H1 (cell line): Measurements from ENCODE around the gene SLC22A15.

Experiments used
- CEBPB ChIP-seq: IDR thresholded peaks from 2 replicates; pipeline ENCODE4 v1.6.1; 2012; ENCODE audit warnings: low read depth, low read length
- CTCF ChIP-seq, 3 experiments: IDR thresholded peaks; 1 replicate in 2 of 3; 2 replicates in 1 of 3; pipeline versions ENCODE4 v1.5.1 to v1.6.1; 2011; ENCODE audit warnings: low read length in 3 of 3, mild to moderate bottlenecking in 3 of 3, inconsistent platforms in 2 of 3, low read depth in 1 of 3, moderate library complexity in 1 of 3; ENCODE audit not compliant: insufficient read depth in 1 of 3; ENCODE audit errors: control extremely low read depth in 1 of 3
- EGR1 ChIP-seq: IDR thresholded peaks from 2 replicates; pipeline ENCODE4 v1.6.1; 2011; ENCODE audit warnings: low read depth, low read length, borderline replicate concordance
- EZH2 ChIP-seq: fragments of 200-600 bp; sonication (generic); IDR thresholded peaks from 2 replicates; pipeline ENCODE4 v1.7.1; 2012; ENCODE audit warnings: low read depth, mild to moderate bottlenecking, moderate library complexity, low read length, inconsistent platforms; ENCODE audit not compliant: severe bottlenecking
- JUN ChIP-seq: IDR thresholded peaks from 2 replicates; pipeline ENCODE4 v1.6.1; 2011; ENCODE audit warnings: low read depth, mild to moderate bottlenecking, improper control_type of control experiment, low read length
- JUND ChIP-seq: IDR thresholded peaks from 2 replicates; pipeline ENCODE4 v1.6.1; 2011; ENCODE audit warnings: mild to moderate bottlenecking, improper control_type of control experiment, low read length
- POLR2A ChIP-seq, 2 experiments: IDR thresholded peaks; 1 replicate in 1 of 2; 2 replicates in 1 of 2; pipeline ENCODE4 v1.6.1; 2011; ENCODE audit warnings: low read depth in 2 of 2, low read length in 2 of 2, mild to moderate bottlenecking in 2 of 2; ENCODE audit errors: control extremely low read depth in 1 of 2
- RAD21 ChIP-seq, 2 experiments: IDR thresholded peaks in 1 of 2; conservative IDR thresholded peaks in 1 of 2; 2 replicates each; pipeline ENCODE4 v1.6.1; 2011; ENCODE audit warnings: low read depth in 2 of 2, low read length in 2 of 2, improper control_type of control experiment in 1 of 2, inconsistent platforms in 1 of 2, mild to moderate bottlenecking in 1 of 2, moderate library complexity in 1 of 2
- RFX5 ChIP-seq: IDR thresholded peaks from 2 replicates; pipeline ENCODE4 v1.6.1; 2011; ENCODE audit warnings: low read depth, low read length, improper control_type of control experiment, borderline replicate concordance
- SP2 ChIP-seq: IDR thresholded peaks from 2 replicates; pipeline ENCODE4 v1.6.1; 2012; ENCODE audit warnings: mild to moderate bottlenecking, low read length, inconsistent platforms
- TEAD4 ChIP-seq: IDR thresholded peaks from 2 replicates; pipeline ENCODE4 v1.6.1; 2012; ENCODE audit warnings: low read depth, low read length, inconsistent platforms, mixed read lengths
- ZNF274 ChIP-seq: IDR thresholded peaks from 2 replicates; pipeline ENCODE4 v1.7.0; 2012; ENCODE audit warnings: low read length, borderline replicate concordance; ENCODE audit errors: extremely low read depth
- TF ChIP-seq, protein P1 (sequence below): IDR thresholded peaks from 2 replicates; pipeline ENCODE4 v1.6.1; 2012; ENCODE audit warnings: inconsistent platforms
- TF ChIP-seq, protein P2 (sequence below): IDR thresholded peaks from 2 replicates; pipeline ENCODE4 v1.6.1; 2011; ENCODE audit warnings: low read length, improper control_type of control experiment

DNA sequence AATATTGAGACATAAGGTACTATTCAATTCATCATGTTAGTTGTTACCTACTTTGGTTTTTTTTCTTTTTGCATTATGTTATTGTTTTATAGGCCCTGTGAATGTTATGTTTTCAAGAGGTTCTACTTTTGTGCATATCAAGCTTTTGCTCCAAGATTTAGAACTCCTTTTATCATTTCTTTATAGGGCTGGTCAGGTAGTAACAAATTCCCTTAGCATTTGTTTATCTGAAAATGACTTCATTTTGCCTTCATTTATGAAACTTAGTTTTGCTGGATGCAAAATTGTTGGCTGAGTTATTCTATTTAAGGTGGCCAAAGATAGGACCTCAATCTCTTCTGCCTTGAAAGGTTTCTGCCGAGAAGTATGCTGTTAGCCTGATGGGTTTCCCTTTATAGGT lies 113.6 kb downstream of the SLC22A15 start:
- TF ChIP-seq RFX5 (no peak), CEBPB (no peak), CTCF (IDR thresholded peaks at IDR 0.05; ENCODE audit: control extremely low read depth in 1 of 3, insufficient read depth in 1 of 3, low read depth in 1 of 3, low read length in 3 of 3) (no peak), SP2 (no peak), RAD21 (IDR thresholded peaks at IDR 0.05 in 1 of 2, conservative IDR thresholded peaks at IDR 0.05 in 1 of 2; ENCODE audit: low read depth in 2 of 2, low read length in 2 of 2) (no peak), POLR2A (IDR thresholded peaks at IDR 0.05; ENCODE audit: control extremely low read depth in 1 of 2, low read depth in 2 of 2, low read length in 2 of 2) (no peak), EGR1 (no peak), JUND (no peak), EZH2 (no peak), TEAD4 (no peak), JUN (no peak), ZNF274 (no peak)
- TF ChIP-seq, protein P1, sequence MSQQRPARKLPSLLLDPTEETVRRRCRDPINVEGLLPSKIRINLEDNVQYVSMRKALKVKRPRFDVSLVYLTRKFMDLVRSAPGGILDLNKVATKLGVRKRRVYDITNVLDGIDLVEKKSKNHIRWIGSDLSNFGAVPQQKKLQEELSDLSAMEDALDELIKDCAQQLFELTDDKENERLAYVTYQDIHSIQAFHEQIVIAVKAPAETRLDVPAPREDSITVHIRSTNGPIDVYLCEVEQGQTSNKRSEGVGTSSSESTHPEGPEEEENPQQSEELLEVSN: no peak
- TF ChIP-seq, protein P2, sequence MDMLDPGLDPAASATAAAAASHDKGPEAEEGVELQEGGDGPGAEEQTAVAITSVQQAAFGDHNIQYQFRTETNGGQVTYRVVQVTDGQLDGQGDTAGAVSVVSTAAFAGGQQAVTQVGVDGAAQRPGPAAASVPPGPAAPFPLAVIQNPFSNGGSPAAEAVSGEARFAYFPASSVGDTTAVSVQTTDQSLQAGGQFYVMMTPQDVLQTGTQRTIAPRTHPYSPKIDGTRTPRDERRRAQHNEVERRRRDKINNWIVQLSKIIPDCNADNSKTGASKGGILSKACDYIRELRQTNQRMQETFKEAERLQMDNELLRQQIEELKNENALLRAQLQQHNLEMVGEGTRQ: no peak
